A549 (cell line): Measurements from ENCODE around the gene PXYLP1. TPM values are rescaled to one million over a fixed set of nuclear protein-coding genes. Genes with fewer than 3 reads are reported as not detected.

Source experiments
- ATAC-seq, 2 experiments: fragments of 200-7000 bp in 1 of 2; fragments of >200 bp in 1 of 2; cut with Nextera tagmentation in 1 of 2; cut with Tn5 transposase in 1 of 2; 3 replicates each; pipeline versions ENCODE4 v1.8.0 to v1.9.1; 2018 to 2020; ENCODE audit warnings: mild to moderate bottlenecking in 1 of 2, moderate library complexity in 1 of 2
- CTCF ChIA-PET: fragments of 300-600 bp; sonication (Branson Sonifier 250); formaldehyde crosslinking; extraction: SDS; loops from one replicate; lab custom pipeline; 2021; ENCODE audit warnings: antibody characterized with exemption, inconsistent platforms; lab: Yijun Ruan, JAX
- POLR2A ChIA-PET: fragments of 350-600 bp; formaldehyde crosslinking; extraction: SDS; loops from one replicate; lab custom pipeline; 2021; ENCODE audit warnings: antibody characterized with exemption, inconsistent platforms; lab: Yijun Ruan, JAX
- DNase-seq, 2 experiments: peaks; one replicate each; pipeline versions ENCODE4 v3.0.0 to v3.0.0-alpha.2; 2011 to 2016; ENCODE audit warnings: low read depth in 1 of 2, low spot score in 1 of 2
- FAIRE-seq: peaks from 2 replicates; lab custom pipeline; 2011; peaks lifted over from hg19 to GRCh38; lab: Jason Lieb, UNC
- H3K27ac ChIP-seq, 2 experiments: fragments of >200 bp; sonication (Bioruptor Twin); formaldehyde crosslinking; 3 replicates each; pipeline ENCODE4 v1.5.1; 2016 to 2017
- H3K4me1 ChIP-seq: fragments of >200 bp; sonication (Bioruptor Twin); formaldehyde crosslinking; 3 replicates; pipeline ENCODE4 v1.6.1; 2016
- H3K4me2 ChIP-seq: fragments of >200 bp; sonication (Bioruptor Twin); formaldehyde crosslinking; 3 replicates; pipeline ENCODE4 v1.6.1; 2016
- H3K4me3 ChIP-seq: fragments of >200 bp; sonication (Bioruptor Twin); formaldehyde crosslinking; 3 replicates; pipeline ENCODE4 v1.5.1; 2016
- H3K9me3 ChIP-seq: fragments of >200 bp; sonication (Bioruptor Twin); formaldehyde crosslinking; 3 replicates; pipeline ENCODE4 v1.6.1; 2016
- BHLHE40 ChIP-seq: IDR thresholded peaks from 2 replicates; pipeline ENCODE4 v1.6.1; 2012; ENCODE audit warnings: low read depth, low read length, inconsistent platforms
- CEBPB ChIP-seq, 2 experiments: fragments of >200 bp in 1 of 2; sonication (Bioruptor Twin) in 1 of 2; formaldehyde crosslinking in 1 of 2; IDR thresholded peaks; 2 replicates each; pipeline ENCODE4 v1.6.1; 2012 to 2016
- CHD2 ChIP-seq: fragments of 150-350 bp; IDR thresholded peaks from 2 replicates; pipeline ENCODE4 v1.6.1; 2014; ENCODE audit warnings: low read length; ENCODE audit not compliant: partially characterized antibody
- CHD4 ChIP-seq: fragments of 200-600 bp; sonication (generic); IDR thresholded peaks from 2 replicates; pipeline ENCODE4 v1.6.1; 2016; ENCODE audit warnings: antibody characterized with exemption, mild to moderate bottlenecking, borderline replicate concordance
- EHF ChIP-seq: fragments of 250-450 bp; sonication (Bioruptor Pico); IDR thresholded peaks from 2 replicates; pipeline ENCODE4 v1.5.0; 2020; ENCODE audit warnings: mild to moderate bottlenecking
- EHMT2 ChIP-seq: fragments of 200-600 bp; sonication (generic); IDR thresholded peaks from 2 replicates; pipeline ENCODE4 v1.6.1; 2016; ENCODE audit warnings: antibody characterized with exemption, low read depth, mild to moderate bottlenecking, moderate library complexity
- EP300 ChIP-seq, 2 experiments: fragments of >200 bp; sonication (Bioruptor Twin); formaldehyde crosslinking; IDR thresholded peaks; 2 replicates in 1 of 2; 3 replicates in 1 of 2; pipeline ENCODE4 v1.6.1; 2016 to 2017
- FOSB ChIP-seq: fragments of 250-450 bp; sonication (Bioruptor Pico); IDR thresholded peaks from 2 replicates; pipeline ENCODE4 v1.5.0; 2020; ENCODE audit warnings: mild to moderate bottlenecking, moderate library complexity
- FOSL2 ChIP-seq, 2 experiments: fragments of 450-650 bp in 1 of 2; fragments of >200 bp in 1 of 2; sonication (Bioruptor Twin) in 1 of 2; formaldehyde crosslinking; IDR thresholded peaks; 2 replicates each; pipeline versions ENCODE4 v1.5.0 to v1.6.1; 2016 to 2020; ENCODE audit warnings: mild to moderate bottlenecking in 1 of 2, moderate library complexity in 1 of 2
- HDAC2 ChIP-seq: fragments of 200-600 bp; sonication (generic); IDR thresholded peaks from 2 replicates; pipeline ENCODE4 v1.6.1; 2016
- HEYL ChIP-seq: fragments of 250-450 bp; sonication (Bioruptor Pico); IDR thresholded peaks from 2 replicates; pipeline ENCODE4 v1.8.0; 2021; ENCODE audit warnings: mild to moderate bottlenecking, moderate library complexity
- HOXA7 ChIP-seq: fragments of 250-450 bp; sonication (Bioruptor Pico); IDR thresholded peaks from 2 replicates; pipeline ENCODE4 v1.5.0; 2020; ENCODE audit warnings: mild to moderate bottlenecking, moderate library complexity
- HOXB13 ChIP-seq: fragments of 250-450 bp; sonication (Bioruptor Pico); IDR thresholded peaks from 2 replicates; pipeline ENCODE4 v1.5.0; 2020; ENCODE audit warnings: low read depth, mild to moderate bottlenecking, moderate library complexity
- JUN ChIP-seq, 2 experiments: fragments of >200 bp; sonication (Bioruptor Twin); formaldehyde crosslinking; IDR thresholded peaks; 2 replicates in 1 of 2; 3 replicates in 1 of 2; pipeline ENCODE4 v1.6.1; 2016 to 2017
- KDM1A ChIP-seq: fragments of 200-600 bp; sonication (generic); IDR thresholded peaks from 2 replicates; pipeline ENCODE4 v1.6.1; 2016; ENCODE audit warnings: low read depth, mild to moderate bottlenecking
- MAFK ChIP-seq: fragments of 450-650 bp; IDR thresholded peaks from 2 replicates; pipeline ENCODE4 v1.6.1; 2014; ENCODE audit not compliant: partially characterized antibody
- MAZ ChIP-seq: fragments of 150-350 bp; IDR thresholded peaks from 2 replicates; pipeline ENCODE4 v1.6.1; 2014; ENCODE audit warnings: antibody characterized with exemption, low read depth, low read length, borderline replicate concordance
- NFE2L2 ChIP-seq: fragments of 150-350 bp; conservative IDR thresholded peaks from 2 replicates; pipeline ENCODE4 v1.6.1; 2014; ENCODE audit warnings: low read length
- NPAS2 ChIP-seq: fragments of 250-450 bp; sonication (Bioruptor Pico); IDR thresholded peaks from 2 replicates; pipeline ENCODE4 v1.8.0; 2022; ENCODE audit warnings: mild to moderate bottlenecking, moderate library complexity, borderline replicate concordance
- RAD21 ChIP-seq, 2 experiments: fragments of >200 bp in 1 of 2; sonication (Bioruptor Twin) in 1 of 2; formaldehyde crosslinking in 1 of 2; IDR thresholded peaks in 1 of 2; conservative IDR thresholded peaks in 1 of 2; 2 replicates in 1 of 2; 3 replicates in 1 of 2; pipeline ENCODE4 v1.6.1; 2012 to 2018; ENCODE audit warnings: inconsistent platforms in 1 of 2
- RCOR1 ChIP-seq: fragments of 150-350 bp; IDR thresholded peaks from 2 replicates; pipeline ENCODE4 v1.6.1; 2014; ENCODE audit warnings: antibody characterized with exemption, low read length, low read depth
- RFX5 ChIP-seq: fragments of 450-650 bp; IDR thresholded peaks from 2 replicates; pipeline ENCODE4 v1.7.1; 2014; ENCODE audit warnings: antibody characterized with exemption, mild to moderate bottlenecking, moderate library complexity
- RNF2 ChIP-seq: fragments of 200-600 bp; sonication (generic); IDR thresholded peaks from 2 replicates; pipeline ENCODE4 v1.6.1; 2016; ENCODE audit warnings: low read depth, mild to moderate bottlenecking, antibody characterized with exemption, moderate library complexity, borderline replicate concordance
- SMC3 ChIP-seq: fragments of >200 bp; sonication (Bioruptor Twin); formaldehyde crosslinking; IDR thresholded peaks from 3 replicates; pipeline ENCODE4 v1.6.1; 2018; ENCODE audit warnings: inconsistent platforms
- SREBF2 ChIP-seq: fragments of 450-650 bp; IDR thresholded peaks from 2 replicates; pipeline ENCODE4 v1.6.1; 2014; ENCODE audit warnings: mild to moderate bottlenecking, moderate library complexity
- TFCP2L1 ChIP-seq: fragments of 250-450 bp; sonication (Bioruptor Pico); IDR thresholded peaks from 2 replicates; pipeline ENCODE4 v1.5.0; 2021; ENCODE audit warnings: mild to moderate bottlenecking
- TP53 ChIP-seq: fragments of 250-450 bp; sonication (Bioruptor Pico); IDR thresholded peaks from 2 replicates; pipeline ENCODE4 v1.5.0; 2021; ENCODE audit warnings: mild to moderate bottlenecking, moderate library complexity
- ZC3H11A ChIP-seq: fragments of 450-650 bp; IDR thresholded peaks from 2 replicates; pipeline ENCODE4 v1.6.1; 2014; ENCODE audit warnings: antibody characterized with exemption, mild to moderate bottlenecking
- ZFP36 ChIP-seq: fragments of 450-650 bp; IDR thresholded peaks from 2 replicates; pipeline ENCODE4 v1.6.1; 2014; ENCODE audit warnings: borderline replicate concordance; ENCODE audit not compliant: partially characterized antibody
- ZNF302 ChIP-seq: fragments of 250-450 bp; sonication (Bioruptor Pico); IDR thresholded peaks from 2 replicates; pipeline ENCODE4 v1.9.0; 2021; ENCODE audit warnings: inconsistent platforms, mild to moderate bottlenecking, moderate library complexity
- ZSCAN20 ChIP-seq: fragments of 250-450 bp; sonication (Bioruptor Pico); IDR thresholded peaks from 2 replicates; pipeline ENCODE4 v1.8.0; 2022; ENCODE audit warnings: mild to moderate bottlenecking, moderate library complexity
- WGBS: methylation state at CpG from one replicate; pipeline ENCODE4 v1.1.6; 2017; ENCODE audit errors: missing lambda C conversion rate; 5-methylcytosine and 5-hydroxymethylcytosine counted together
- polyA plus RNA-seq, 4 experiments: library from polyadenylated mRNA; depleted of rRNA in 3 of 4; stranded (reverse); fragments of >200 nt; fragmentation: RNase III in 1 of 4; extraction: RNeasy Plus Mini Kit Qiagen cat#74134 plus additional on column Dnase treatment in 1 of 4; gene quantifications; 2 replicates in 3 of 4; 3 replicates in 1 of 4; pipeline ENCODE4 v1.2.3, GENCODE V29; 2011 to 2017
- TF ChIP-seq, protein P1 (sequence below): fragments of 450-650 bp; IDR thresholded peaks from 2 replicates; pipeline ENCODE4 v1.6.1; 2014; ENCODE audit warnings: antibody characterized with exemption
- TF ChIP-seq, protein P2 (sequence below): fragments of 250-450 bp; sonication (Bioruptor Pico); IDR thresholded peaks from 2 replicates; pipeline ENCODE4 v1.5.0; 2020; ENCODE audit warnings: low read depth, mild to moderate bottlenecking, moderate library complexity
- TF ChIP-seq, protein P3 (sequence below): IDR thresholded peaks from 2 replicates; pipeline ENCODE4 v1.6.1; 2012
- TF ChIP-seq, protein P4 (sequence below): fragments of 200-600 bp; sonication (generic); IDR thresholded peaks from 2 replicates; pipeline ENCODE4 v1.6.1; 2016; ENCODE audit warnings: antibody characterized with exemption, mild to moderate bottlenecking, moderate library complexity

The PXYLP1 gene
- polyA plus RNA-seq, 2 of the 4 experiments (the other 2 are of a cell fraction) = 8.0 to 11.7 TPM

DNA sequence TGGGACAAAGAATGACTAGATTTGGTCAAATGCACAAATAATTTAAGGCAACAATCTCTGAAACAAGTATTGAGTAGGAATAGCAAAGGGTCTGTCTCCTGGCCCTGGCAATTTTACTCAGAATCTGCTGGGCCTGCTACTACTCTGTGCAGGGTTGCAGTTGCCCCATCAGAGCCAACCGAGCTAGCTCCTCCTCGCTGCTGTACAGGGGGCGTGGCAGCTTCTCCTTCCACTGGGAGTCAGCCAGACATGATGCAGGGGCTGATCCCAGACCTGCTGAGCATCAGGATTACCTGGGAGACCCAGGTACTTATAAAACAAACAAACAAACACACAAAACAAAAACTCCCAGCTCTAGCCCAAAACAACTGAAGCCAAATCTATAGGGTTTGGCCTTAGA lies 30.5 kb upstream of the PXYLP1 start:
- FAIRE-seq (no peak), ATAC-seq (peak; percentile 47 to 49; a peak in 1 of 6 replicates), DNase-seq (no peak)
- H3K4me3 ChIP-seq = no peak overlapping the region
- no peaks in the 10 kb centered on the region for H3K9me3 ChIP-seq
- no peaks in the 10 kb centered on the region for H3K4me1 ChIP-seq
- no peak for TF ChIP-seq EP300 (IDR thresholded peaks at IDR 0.05)
- no peak for TF ChIP-seq BHLHE40
- no peak for TF ChIP-seq SMC3
- TF ChIP-seq MAFK = no peak
- TF ChIP-seq RFX5 = no peak
- no peak for TF ChIP-seq RNF2
- TF ChIP-seq, protein P1, sequence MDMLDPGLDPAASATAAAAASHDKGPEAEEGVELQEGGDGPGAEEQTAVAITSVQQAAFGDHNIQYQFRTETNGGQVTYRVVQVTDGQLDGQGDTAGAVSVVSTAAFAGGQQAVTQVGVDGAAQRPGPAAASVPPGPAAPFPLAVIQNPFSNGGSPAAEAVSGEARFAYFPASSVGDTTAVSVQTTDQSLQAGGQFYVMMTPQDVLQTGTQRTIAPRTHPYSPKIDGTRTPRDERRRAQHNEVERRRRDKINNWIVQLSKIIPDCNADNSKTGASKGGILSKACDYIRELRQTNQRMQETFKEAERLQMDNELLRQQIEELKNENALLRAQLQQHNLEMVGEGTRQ = no peak
- no peak for TF ChIP-seq RCOR1
- TF ChIP-seq ZC3H11A = no peak
- TF ChIP-seq HEYL (CRISPR knock-in tag) = no peak
- no peak for TF ChIP-seq TP53 (CRISPR knock-in tag)
- no peak for TF ChIP-seq CHD4
- no peak for TF ChIP-seq EHMT2
- no peak for TF ChIP-seq FOSB (CRISPR knock-in tag)
- TF ChIP-seq JUN (IDR thresholded peaks at IDR 0.05) = no peak
- no peak for TF ChIP-seq KDM1A
- TF ChIP-seq CHD2 = no peak
- no peak for TF ChIP-seq NPAS2 (CRISPR knock-in tag)
- TF ChIP-seq, protein P2, sequence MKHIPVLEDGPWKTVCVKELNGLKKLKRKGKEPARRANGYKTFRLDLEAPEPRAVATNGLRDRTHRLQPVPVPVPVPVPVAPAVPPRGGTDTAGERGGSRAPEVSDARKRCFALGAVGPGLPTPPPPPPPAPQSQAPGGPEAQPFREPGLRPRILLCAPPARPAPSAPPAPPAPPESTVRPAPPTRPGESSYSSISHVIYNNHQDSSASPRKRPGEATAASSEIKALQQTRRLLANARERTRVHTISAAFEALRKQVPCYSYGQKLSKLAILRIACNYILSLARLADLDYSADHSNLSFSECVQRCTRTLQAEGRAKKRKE (CRISPR knock-in tag) = no peak
- TF ChIP-seq MAZ = no peak
- CTCF ChIA-PET = interaction anchor here (0.6 to 2.7 kb wide), 4 partner anchors 8 to 1950 kb away, joined by 3 to 8 read pairs (median 6); partner anchors contain the start of gene PXYLP1
- H3K27ac ChIP-seq = no peak overlapping the region
- no peak overlapping the region for H3K4me2 ChIP-seq
- POLR2A ChIA-PET = no interaction called here
- 6% methylated on average over 3 of the region's 3 CpGs for WGBS

DNA sequence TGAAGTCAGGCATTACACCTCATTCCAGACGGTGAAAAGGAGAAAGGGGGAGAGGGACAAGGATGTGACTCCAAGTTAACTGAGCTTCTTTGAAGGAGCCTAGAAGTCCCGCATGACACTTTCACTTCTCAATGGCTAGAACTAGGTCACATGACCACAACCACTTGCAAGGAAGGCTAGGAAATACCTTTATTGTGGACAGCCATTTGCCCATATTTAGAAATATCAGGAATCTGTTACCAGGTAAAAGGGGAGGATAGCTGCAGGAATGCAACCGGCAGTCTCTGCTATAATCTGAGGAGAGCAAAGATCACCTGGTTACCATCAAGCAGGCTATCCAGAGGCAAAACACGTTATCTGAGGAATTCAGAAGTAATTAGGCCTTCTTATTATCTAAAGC lies 28.9 kb upstream of the PXYLP1 start:
- H3K4me1 ChIP-seq = no peaks in the 10 kb centered on the region
- no peak overlapping the region for H3K4me2 ChIP-seq
- FAIRE-seq (no peak), DNase-seq (no peak), ATAC-seq (no peak)
- CTCF ChIA-PET = interaction anchor here (1.9 to 2.7 kb wide), 2 partner anchors 9 to 29 kb away, joined by 7 to 8 read pairs; partner anchors contain the start of gene PXYLP1
- no peak for TF ChIP-seq HDAC2
- no peak for TF ChIP-seq ZFP36
- no peak for TF ChIP-seq ZNF302 (CRISPR knock-in tag)
- no peak for TF ChIP-seq ZSCAN20 (CRISPR knock-in tag)
- TF ChIP-seq HOXA7 (CRISPR knock-in tag) = no peak
- no peak for TF ChIP-seq FOSL2 (IDR thresholded peaks at IDR 0.05)
- no peak for TF ChIP-seq FOSL2 (CRISPR knock-in tag; IDR thresholded peaks at IDR 0.05)
- no peak for TF ChIP-seq NFE2L2
- no peak for TF ChIP-seq RAD21 (conservative IDR thresholded peaks at IDR 0.05 in 1 of 2, IDR thresholded peaks at IDR 0.05 in 1 of 2)
- TF ChIP-seq SREBF2 = no peak
- no peak for TF ChIP-seq TFCP2L1 (CRISPR knock-in tag)
- TF ChIP-seq HOXB13 (CRISPR knock-in tag) = no peak
- TF ChIP-seq, protein P3, sequence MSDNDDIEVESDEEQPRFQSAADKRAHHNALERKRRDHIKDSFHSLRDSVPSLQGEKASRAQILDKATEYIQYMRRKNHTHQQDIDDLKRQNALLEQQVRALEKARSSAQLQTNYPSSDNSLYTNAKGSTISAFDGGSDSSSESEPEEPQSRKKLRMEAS = no peak
- no peak for TF ChIP-seq CEBPB (IDR thresholded peaks at IDR 0.05)
- TF ChIP-seq, protein P4, sequence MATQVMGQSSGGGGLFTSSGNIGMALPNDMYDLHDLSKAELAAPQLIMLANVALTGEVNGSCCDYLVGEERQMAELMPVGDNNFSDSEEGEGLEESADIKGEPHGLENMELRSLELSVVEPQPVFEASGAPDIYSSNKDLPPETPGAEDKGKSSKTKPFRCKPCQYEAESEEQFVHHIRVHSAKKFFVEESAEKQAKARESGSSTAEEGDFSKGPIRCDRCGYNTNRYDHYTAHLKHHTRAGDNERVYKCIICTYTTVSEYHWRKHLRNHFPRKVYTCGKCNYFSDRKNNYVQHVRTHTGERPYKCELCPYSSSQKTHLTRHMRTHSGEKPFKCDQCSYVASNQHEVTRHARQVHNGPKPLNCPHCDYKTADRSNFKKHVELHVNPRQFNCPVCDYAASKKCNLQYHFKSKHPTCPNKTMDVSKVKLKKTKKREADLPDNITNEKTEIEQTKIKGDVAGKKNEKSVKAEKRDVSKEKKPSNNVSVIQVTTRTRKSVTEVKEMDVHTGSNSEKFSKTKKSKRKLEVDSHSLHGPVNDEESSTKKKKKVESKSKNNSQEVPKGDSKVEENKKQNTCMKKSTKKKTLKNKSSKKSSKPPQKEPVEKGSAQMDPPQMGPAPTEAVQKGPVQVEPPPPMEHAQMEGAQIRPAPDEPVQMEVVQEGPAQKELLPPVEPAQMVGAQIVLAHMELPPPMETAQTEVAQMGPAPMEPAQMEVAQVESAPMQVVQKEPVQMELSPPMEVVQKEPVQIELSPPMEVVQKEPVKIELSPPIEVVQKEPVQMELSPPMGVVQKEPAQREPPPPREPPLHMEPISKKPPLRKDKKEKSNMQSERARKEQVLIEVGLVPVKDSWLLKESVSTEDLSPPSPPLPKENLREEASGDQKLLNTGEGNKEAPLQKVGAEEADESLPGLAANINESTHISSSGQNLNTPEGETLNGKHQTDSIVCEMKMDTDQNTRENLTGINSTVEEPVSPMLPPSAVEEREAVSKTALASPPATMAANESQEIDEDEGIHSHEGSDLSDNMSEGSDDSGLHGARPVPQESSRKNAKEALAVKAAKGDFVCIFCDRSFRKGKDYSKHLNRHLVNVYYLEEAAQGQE = no peak
- TF ChIP-seq RCOR1 = no peak
- TF ChIP-seq CHD2 = no peak
- TF ChIP-seq EHF (CRISPR knock-in tag) = no peak
- POLR2A ChIA-PET = no interaction called here
- H3K9me3 ChIP-seq = no peaks in the 10 kb centered on the region
- WGBS = 43% methylated on average over 4 of the region's 4 CpGs
- H3K4me3 ChIP-seq = no peak overlapping the region
- no peak overlapping the region for H3K27ac ChIP-seq
